GM12801 (cell line): ENCODE results near the gene FBXO3.

ENCODE experiments used
- TF ChIP-seq, protein P1 (sequence below): IDR thresholded peaks from one replicate; pipeline ENCODE4 v1.5.1; 2011; ENCODE audit warnings: control low read depth; ENCODE audit not compliant: insufficient read length; ENCODE audit errors: extremely low read depth

FBXO3 gene

GRCh38 chr11:33703788-33704187 is 70.5 kb downstream of the FBXO3 start:
- TF ChIP-seq, protein P1, sequence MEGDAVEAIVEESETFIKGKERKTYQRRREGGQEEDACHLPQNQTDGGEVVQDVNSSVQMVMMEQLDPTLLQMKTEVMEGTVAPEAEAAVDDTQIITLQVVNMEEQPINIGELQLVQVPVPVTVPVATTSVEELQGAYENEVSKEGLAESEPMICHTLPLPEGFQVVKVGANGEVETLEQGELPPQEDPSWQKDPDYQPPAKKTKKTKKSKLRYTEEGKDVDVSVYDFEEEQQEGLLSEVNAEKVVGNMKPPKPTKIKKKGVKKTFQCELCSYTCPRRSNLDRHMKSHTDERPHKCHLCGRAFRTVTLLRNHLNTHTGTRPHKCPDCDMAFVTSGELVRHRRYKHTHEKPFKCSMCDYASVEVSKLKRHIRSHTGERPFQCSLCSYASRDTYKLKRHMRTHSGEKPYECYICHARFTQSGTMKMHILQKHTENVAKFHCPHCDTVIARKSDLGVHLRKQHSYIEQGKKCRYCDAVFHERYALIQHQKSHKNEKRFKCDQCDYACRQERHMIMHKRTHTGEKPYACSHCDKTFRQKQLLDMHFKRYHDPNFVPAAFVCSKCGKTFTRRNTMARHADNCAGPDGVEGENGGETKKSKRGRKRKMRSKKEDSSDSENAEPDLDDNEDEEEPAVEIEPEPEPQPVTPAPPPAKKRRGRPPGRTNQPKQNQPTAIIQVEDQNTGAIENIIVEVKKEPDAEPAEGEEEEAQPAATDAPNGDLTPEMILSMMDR: no peak

DNA sequence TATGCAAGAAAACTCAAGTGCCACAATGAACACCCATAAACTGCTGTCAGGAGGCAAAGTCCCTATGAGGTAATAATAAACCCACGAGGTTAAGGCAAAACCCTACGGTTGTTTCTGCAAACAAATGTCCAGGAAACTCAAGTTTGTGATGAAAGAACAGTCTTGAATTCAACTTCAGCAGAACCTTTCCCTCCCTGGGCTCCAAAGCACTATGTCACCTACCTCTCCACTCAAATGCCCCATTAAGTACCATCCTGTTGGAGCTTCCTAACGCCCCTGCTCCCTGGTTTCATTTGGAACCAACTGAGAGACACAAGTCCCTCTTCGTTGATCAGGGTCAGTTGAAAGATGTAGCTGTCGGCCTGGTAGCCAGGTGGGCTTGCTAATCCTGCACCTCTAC is 71.1 kb downstream of the FBXO3 start:
- TF ChIP-seq, protein P1: no peak

DNA sequence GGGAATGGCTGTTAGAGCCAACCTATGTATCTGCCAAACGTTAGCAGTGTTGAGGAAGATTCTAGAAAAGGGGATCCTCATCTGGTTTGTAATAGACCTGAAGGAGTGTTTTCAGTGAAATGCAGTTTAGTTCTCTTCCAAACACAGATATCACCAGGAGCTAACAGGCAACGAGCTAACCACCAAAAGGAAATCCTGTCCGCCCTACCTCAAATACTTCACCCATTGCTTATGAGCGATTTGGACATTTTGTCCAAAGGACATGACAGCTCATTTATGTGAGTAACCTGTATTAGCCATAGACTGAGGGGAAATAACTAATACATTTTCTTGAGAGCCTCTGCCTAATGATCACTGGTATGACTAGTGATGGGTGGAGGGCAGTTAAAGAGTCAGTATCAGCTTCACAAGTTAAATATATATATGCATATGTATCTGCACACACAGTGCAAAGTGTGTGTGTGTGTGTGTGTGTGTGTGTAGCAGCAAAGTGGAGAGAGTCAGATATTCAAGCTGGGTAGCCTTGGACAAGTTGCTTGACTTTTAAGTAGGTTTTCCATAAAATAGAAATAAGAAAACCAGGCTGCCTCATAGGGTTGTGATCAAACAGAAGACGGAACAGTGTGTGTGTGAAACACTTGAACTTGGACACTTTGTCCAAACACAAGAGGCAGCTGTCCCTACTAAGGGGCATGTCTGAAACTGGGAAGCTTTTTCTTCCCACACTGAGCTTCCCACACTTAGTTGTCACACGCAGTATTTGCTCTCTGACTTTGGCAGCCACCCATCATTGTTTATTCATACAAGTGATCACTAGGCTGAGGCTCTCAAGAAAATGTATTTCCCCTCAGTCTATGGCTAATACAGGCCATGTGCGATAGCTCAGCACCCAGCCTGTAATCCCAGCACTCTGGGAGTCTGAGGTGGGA is 72.8 kb downstream of the FBXO3 start:
- TF ChIP-seq, protein P1: no peak

- TF ChIP-seq, protein P1: no peak
These were observed 73.6 kb downstream of the FBXO3 start, which contains the start of gene C11orf91 for GRCh38 chr11:33700502-33701271. Gene C11orf91 (minus strand): TSS chr11:33700826. CDS start chr11:33700740, 86 bp downstream.

DNA sequence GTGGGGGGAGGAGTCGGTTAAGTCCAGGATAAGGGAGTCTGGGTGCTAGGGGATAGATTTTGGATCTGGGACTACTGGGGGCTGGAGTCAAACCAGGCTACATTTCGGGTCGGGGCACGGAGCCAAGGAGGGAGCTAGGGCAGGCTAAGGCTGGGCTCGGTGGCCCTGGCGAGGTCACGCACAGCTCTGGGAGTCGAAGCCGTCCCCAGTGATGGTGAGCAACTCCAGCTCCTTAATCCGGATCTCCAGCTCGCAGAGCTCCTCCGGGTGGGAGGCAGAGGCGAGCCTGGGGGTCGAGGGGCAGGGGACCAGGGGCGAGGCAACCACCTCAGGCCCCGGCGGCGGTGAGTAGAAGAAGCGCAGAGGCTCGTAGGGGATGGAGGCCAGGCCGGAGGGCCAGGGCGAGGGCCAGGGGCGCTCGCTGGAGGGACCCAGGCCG is 74.2 kb downstream of the FBXO3 start:
- TF ChIP-seq, protein P1: no peak

- TF ChIP-seq, protein P1: no peak
These were observed 74.7 kb downstream of the FBXO3 start for GRCh38 chr11:33699515-33700062.

GRCh38 chr11:33698921-33699320 is 75.4 kb downstream of the FBXO3 start:
- TF ChIP-seq, protein P1: no peak
